HepG2 (cell line): ENCODE results near the gene BABAM2. TPM values are rescaled to one million over a fixed set of nuclear protein-coding genes. Genes with fewer than 3 reads are reported as not detected.

ENCODE experiments used
- ATAC-seq: fragments of 200-7000 bp; cut with Tn5 transposase; 3 replicates; pipeline ENCODE4 v1.9.1; 2020; ENCODE audit warnings: mild to moderate bottlenecking, moderate library complexity
- BruUV-seq: library from RNA; stranded (reverse); fragments of 400-500 nt; replicated peaks from 2 replicates; lab custom pipeline; 2021; lab: Mats Ljungman, UMichigan
- CTCF ChIA-PET: fragments of 300-600 bp; formaldehyde crosslinking; extraction: SDS; loops from one replicate; lab custom pipeline; 2021; ENCODE audit warnings: low total read pairs, inconsistent platforms, low intra/inter-chr PET ratio; lab: Yijun Ruan, JAX
- POLR2A ChIA-PET: fragments of 350-600 bp; sonication (Branson Sonifier 250); formaldehyde crosslinking; loops from one replicate; lab custom pipeline; 2020; ENCODE audit warnings: antibody characterized with exemption, inconsistent platforms; lab: Yijun Ruan, JAX
- DNase-seq: peaks from one replicate; pipeline ENCODE4 v3.0.0-alpha.2; 2015; ENCODE audit warnings: low spot score
- FAIRE-seq: peaks from 3 replicates; lab custom pipeline; 2011; peaks lifted over from hg19 to GRCh38; lab: Jason Lieb, UNC
- H2AFZ ChIP-seq: one replicate; pipeline ENCODE4 v1.6.1; 2011; ENCODE audit warnings: low read length, inconsistent platforms
- H3K27ac ChIP-seq: fragments of 300-600 bp; 3 replicates; pipeline ENCODE4 v1.8.0; 2011; ENCODE audit warnings: mixed run types, mild to moderate bottlenecking, mixed read lengths, low read length, inconsistent platforms; ENCODE audit not compliant: insufficient read depth; ENCODE audit errors: extremely low read length
- H3K27me3 ChIP-seq, 2 experiments: fragments of 200-600 bp in 1 of 2; 2 replicates in 1 of 2; 3 replicates in 1 of 2; pipeline versions ENCODE4 v1.6.0 to v1.8.0; 2011; ENCODE audit warnings: low read length in 2 of 2, mild to moderate bottlenecking in 2 of 2, moderate library complexity in 2 of 2, inconsistent platforms in 1 of 2; ENCODE audit not compliant: insufficient read depth in 2 of 2, control insufficient read depth in 1 of 2
- H3K36me3 ChIP-seq, 2 experiments: fragments of 200-600 bp in 1 of 2; replicated peaks in 1 of 2; 2 replicates in 1 of 2; 3 replicates in 1 of 2; pipeline versions ENCODE4 v1.5.1 to v1.8.0; 2011; ENCODE audit warnings: low read length in 2 of 2, inconsistent platforms in 1 of 2; ENCODE audit not compliant: insufficient read depth in 2 of 2, control insufficient read depth in 1 of 2
- H3K4me1 ChIP-seq: 2 replicates; pipeline ENCODE4 v1.5.1; 2012; ENCODE audit warnings: low read length, inconsistent platforms; ENCODE audit not compliant: insufficient read depth
- H3K4me2 ChIP-seq: 2 replicates; pipeline ENCODE4 v1.6.0; 2011; ENCODE audit warnings: low read depth, low read length, inconsistent platforms
- H3K4me3 ChIP-seq, 3 experiments: fragments of 200-600 bp in 1 of 3; sonication (generic), shearing (Covaris generic) in 1 of 3; replicated peaks in 1 of 3; 2 replicates each; pipeline ENCODE4 v1.5.1; 2011 to 2016; ENCODE audit warnings: low read length in 3 of 3, inconsistent platforms in 2 of 3, low read depth in 2 of 3, mild to moderate bottlenecking in 2 of 3, control low read depth in 1 of 3, mixed read lengths in 1 of 3; ENCODE audit not compliant: insufficient read depth in 1 of 3
- H3K79me2 ChIP-seq: one replicate; pipeline ENCODE4 v1.6.1; 2011; ENCODE audit warnings: low read length, inconsistent platforms; ENCODE audit not compliant: insufficient read depth
- H3K9ac ChIP-seq: 2 replicates; pipeline ENCODE4 v1.6.0; 2011; ENCODE audit warnings: mild to moderate bottlenecking, low read depth, low read length, inconsistent platforms; ENCODE audit not compliant: insufficient read depth
- H3K9me3 ChIP-seq: 2 replicates; pipeline ENCODE4 v1.5.1; 2012; ENCODE audit warnings: mild to moderate bottlenecking, low read length
- H4K20me1 ChIP-seq: 2 replicates; pipeline ENCODE4 v1.6.0; 2011; ENCODE audit warnings: inconsistent platforms, mild to moderate bottlenecking, low read length, moderate library complexity; ENCODE audit not compliant: insufficient read depth
- ARNT2 ChIP-seq: sonication (generic); formaldehyde crosslinking; IDR thresholded peaks from 2 replicates; pipeline ENCODE4 v1.8.0; 2022; ENCODE audit warnings: mild to moderate bottlenecking, low read depth, missing genetic modification reagents, moderate library complexity
- CHD2 ChIP-seq: IDR thresholded peaks from 2 replicates; pipeline ENCODE4 v1.6.1; 2011; ENCODE audit warnings: low read depth, low read length, improper control_type of control experiment
- ELF3 ChIP-seq: IDR thresholded peaks from 2 replicates; pipeline ENCODE4 v1.6.1; 2016; ENCODE audit warnings: missing genetic modification reagents, missing compliant biosample characterization
- GTF3A ChIP-seq: sonication (generic); formaldehyde crosslinking; conservative IDR thresholded peaks from 2 replicates; pipeline ENCODE4 v1.4.0; 2020; ENCODE audit warnings: mild to moderate bottlenecking, missing genetic modification reagents
- HNRNPL ChIP-seq: fragments of 200-400 bp; formaldehyde crosslinking; IDR thresholded peaks from 2 replicates; pipeline ENCODE4 v1.6.1; 2017; ENCODE audit warnings: mild to moderate bottlenecking, low read depth, low read length
- IRF9 ChIP-seq: sonication (generic); formaldehyde crosslinking; IDR thresholded peaks from 2 replicates; pipeline ENCODE4 v1.8.0; 2022; ENCODE audit warnings: missing genetic modification reagents, mild to moderate bottlenecking, borderline replicate concordance
- JUN ChIP-seq: sonication (generic); formaldehyde crosslinking; IDR thresholded peaks from 2 replicates; pipeline ENCODE4 v1.4.0; 2020; ENCODE audit warnings: mild to moderate bottlenecking, missing genetic modification reagents
- KLF6 ChIP-seq: IDR thresholded peaks from 2 replicates; pipeline ENCODE4 v1.8.0; 2016; ENCODE audit warnings: missing biosample characterization, missing genetic modification reagents
- KMT2A ChIP-seq: sonication (generic); formaldehyde crosslinking; IDR thresholded peaks from 2 replicates; pipeline ENCODE4 v1.4.0; 2020; ENCODE audit warnings: missing genetic modification reagents
- NFIC ChIP-seq: IDR thresholded peaks from 2 replicates; pipeline ENCODE4 v1.6.1; 2012; ENCODE audit warnings: mild to moderate bottlenecking, low read length, inconsistent platforms
- ZBTB38 ChIP-seq: sonication (generic); formaldehyde crosslinking; IDR thresholded peaks from 2 replicates; pipeline ENCODE4 v1.5.1; 2020; ENCODE audit warnings: mild to moderate bottlenecking, missing genetic modification reagents
- ZMAT3 ChIP-seq: sonication (generic); formaldehyde crosslinking; conservative IDR thresholded peaks from 2 replicates; pipeline ENCODE4 v1.7.0; 2021; ENCODE audit warnings: missing genetic modification reagents
- ZNF383 ChIP-seq: sonication (generic); formaldehyde crosslinking; IDR thresholded peaks from 2 replicates; pipeline ENCODE4 v1.4.0; 2020; ENCODE audit warnings: missing genetic modification reagents, mild to moderate bottlenecking, borderline replicate concordance
- ZNF513 ChIP-seq: sonication (generic); formaldehyde crosslinking; conservative IDR thresholded peaks from 2 replicates; pipeline ENCODE4 v1.5.0; 2020; ENCODE audit warnings: missing genetic modification reagents
- ZNF660 ChIP-seq: sonication (generic); formaldehyde crosslinking; IDR thresholded peaks from 2 replicates; pipeline ENCODE4 v1.5.1; 2020; ENCODE audit warnings: mild to moderate bottlenecking, low read depth, missing genetic modification reagents, borderline replicate concordance
- ZNF709 ChIP-seq: sonication (generic); formaldehyde crosslinking; IDR thresholded peaks from 2 replicates; pipeline ENCODE4 v1.5.0; 2020; ENCODE audit warnings: mild to moderate bottlenecking, missing genetic modification reagents
- ZNF737 ChIP-seq: sonication (generic); formaldehyde crosslinking; IDR thresholded peaks from 2 replicates; pipeline ENCODE4 v1.5.0; 2020; ENCODE audit warnings: missing genetic modification reagents, mild to moderate bottlenecking, borderline replicate concordance
- ZSCAN12 ChIP-seq: sonication (generic); formaldehyde crosslinking; IDR thresholded peaks from 2 replicates; pipeline ENCODE4 v1.9.0; 2021; ENCODE audit warnings: mild to moderate bottlenecking, missing genetic modification reagents
- WGBS: methylation state at CpG from one replicate; pipeline ENCODE4 v1.1.6; 2017; ENCODE audit warnings: low lambda C conversion rate; 5-methylcytosine and 5-hydroxymethylcytosine counted together
- in situ Hi-C: cut with HindIII; loops from 2 replicates; pipeline ENCODE4 v1.10.0; 2017; ENCODE audit warnings: low pct_unique_long_range_greater_than_20kb; ENCODE audit not compliant: extremely low pct_ligation_motif_present
- intact Hi-C: fragments of 100-400 bp; cut with micrococcal nuclease; formaldehyde crosslinking; loops from one replicate; pipeline ENCODE4 v1.10.0; 2022; ENCODE audit not compliant: unreplicated experiment
- polyA plus RNA-seq, 8 experiments: library from polyadenylated mRNA; depleted of rRNA in 3 of 8; stranded (reverse) in 7 of 8; unstranded in 1 of 8; fragments of >200 nt; fragmentation: Illumina TruSeq in 4 of 8; extraction: Trizol in 4 of 8; gene quantifications; 2 replicates each; pipeline versions ENCODE4 v1.2.1 to v1.2.3, GENCODE V29; 2011 to 2016; ENCODE audit warnings: low read depth in 4 of 8, missing spikeins in 1 of 8, mixed read lengths in 1 of 8; ENCODE audit not compliant: insufficient read depth in 1 of 8
- total RNA-seq, 5 experiments: library from RNA; depleted of rRNA; stranded (reverse); fragments of >200 nt; fragmentation: Illumina TruSeq; extraction: Trizol; gene quantifications; 2 replicates each; pipeline ENCODE4 v1.2.3, GENCODE V29; 2016; ENCODE audit warnings: low read depth in 1 of 5

Gene BABAM2
- total and polyA plus RNA-seq, 2 of the 13 experiments (the other 11 are each of a cell fraction or from before 2014, with no cell fraction given): 24.9 to 28.0 TPM

GRCh38 chr2:28350196-28350595 lies 459.7 kb downstream of the BABAM2 start:
- POLR2A ChIA-PET: no interaction called here
- Histone ChIP-seq H3K79me2 (no peaks in the 10 kb centered on the region), H3K9ac (no peak overlapping the region), H3K4me3 (no peak overlapping the region), H4K20me1 (no peaks in the 10 kb centered on the region), H3K27ac (no peak overlapping the region), H3K9me3 (no peaks in the 10 kb centered on the region), H3K36me3 (no peaks in the 10 kb centered on the region), H3K4me1 (peaks cover 1% of the 10 kb centered on the region; the same call in 1 of the 2 replicates), H2AFZ (no peak overlapping the region), H3K27me3 (peaks cover 8 to 35% of the 10 kb centered on the region in 2 experiments), H3K4me2 (no peak overlapping the region)
- TF ChIP-seq ELF3 (no peak), ARNT2 (no peak), ZNF660 (no peak)
- ATAC-seq (no peak), DNase-seq (no peak), FAIRE-seq (no peak)
- no TSS peak for BruUV-seq
- in situ Hi-C loops (no loop called here), intact Hi-C loops (no loop called here)
- CTCF ChIA-PET: no interaction called here
- WGBS: 50% methylated on average over 16 of the region's 17 CpGs

GRCh38 chr2:28350791-28351285 lies 460.3 kb downstream of the BABAM2 start:
- DNase-seq: no peak
- in situ Hi-C loops: no loop called here
- intact Hi-C loops: no loop called here
- Histone ChIP-seq H3K36me3 (no peaks in the 10 kb centered on the region), H3K27me3 (peaks cover 8 to 35% of the 10 kb centered on the region in 2 experiments), H3K4me1 (peaks cover 8% of the 10 kb centered on the region), H3K4me3 (no peak overlapping the region), H3K27ac (no peak overlapping the region), H3K79me2 (no peaks in the 10 kb centered on the region), H2AFZ (no peak overlapping the region), H3K4me2 (no peak overlapping the region), H3K9ac (no peak overlapping the region), H3K9me3 (no peaks in the 10 kb centered on the region), H4K20me1 (no peaks in the 10 kb centered on the region)
- no TSS peak for BruUV-seq
- 27% methylated on average over 3 of the region's 11 CpGs for WGBS
- no peak for FAIRE-seq
- ATAC-seq: no peak
- CTCF ChIA-PET: no interaction called here
- POLR2A ChIA-PET: no interaction called here
- TF ChIP-seq KMT2A (CRISPR knock-in tag) (no peak), ZNF513 (CRISPR knock-in tag) (no peak), ZNF737 (CRISPR knock-in tag) (no peak), JUN (CRISPR knock-in tag) (no peak), ZSCAN12 (CRISPR knock-in tag) (no peak), IRF9 (CRISPR knock-in tag) (no peak), NFIC (no peak), HNRNPL (no peak), ZNF709 (CRISPR knock-in tag) (no peak), KLF6 (no peak), GTF3A (CRISPR knock-in tag) (no peak), ZMAT3 (CRISPR knock-in tag) (no peak), ZBTB38 (CRISPR knock-in tag) (no peak), CHD2 (no peak), ZNF383 (CRISPR knock-in tag) (no peak)
